ENCODE data around the gene GRM4. TPM values are rescaled to one million over a fixed set of nuclear protein-coding genes. Genes with fewer than 3 reads are reported as not detected.
A peak's percentile ranks its signal among the peaks of the same experiment; 100 is the strongest.

The GRM4 gene
- total RNA-seq, 1 experiment from 2014 or later: 5.6 TPM

DNA sequence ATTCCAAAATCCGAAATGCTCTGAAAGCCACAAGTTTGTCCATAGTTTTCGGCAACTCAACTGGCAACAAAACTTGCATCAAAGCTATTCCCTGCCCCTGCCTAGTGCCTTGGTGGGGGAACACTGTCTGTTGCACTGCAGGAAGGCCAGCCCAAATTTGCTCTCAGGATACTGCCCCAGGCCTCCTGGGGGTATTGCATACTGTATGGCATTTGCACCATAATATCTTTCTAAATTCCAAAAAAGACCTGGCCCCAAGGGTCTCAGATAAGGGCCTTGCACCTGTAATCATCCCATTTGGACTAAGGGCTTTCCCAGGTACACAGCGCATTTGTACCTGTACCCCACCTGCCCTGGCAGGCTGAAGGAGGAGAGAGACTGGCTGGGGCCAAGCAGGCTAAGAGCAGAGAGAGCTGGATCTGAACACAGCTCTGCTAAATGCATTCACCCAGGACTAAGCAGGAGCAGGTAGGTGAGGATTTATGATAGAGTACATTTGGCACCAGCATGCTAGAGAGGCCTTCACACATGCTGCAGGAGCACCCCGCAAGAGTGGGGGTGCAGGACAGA lies 4.0 kb upstream of the GRM4 start:
- no peaks in the 10 kb centered on the region; a peak in 1 of 5 replicates for H3K9me3 Mint-ChIP-seq
- no CpG with 5 or more reads among the region's 4 CpGs for whole genome bisulfite sequencing (ENCODE audit: extremely low coverage, insufficient read length, low lambda C conversion rate)

More for the DNA sequence above, 4.0 kb upstream of the GRM4 start:
- Histone ChIP-seq H2BK120ac (ENCODE audit: low read depth, low read length, poor library complexity, severe bottlenecking) (no peak overlapping the region), H4K8ac (replicated peaks; ENCODE audit: insufficient read length, low read depth, low read length) (no peak overlapping the region), H4K20me1 (ENCODE audit: control insufficient read depth, insufficient read depth, insufficient read length) (no peaks in the 10 kb centered on the region), H2BK5ac (ENCODE audit: insufficient read length, low read length) (no peak overlapping the region), H2BK12ac (ENCODE audit: insufficient read length, low read depth, low read length) (no peak overlapping the region), H3K56ac (ENCODE audit: insufficient read length, low read depth, low read length) (no peak overlapping the region), H3K27me3 (ENCODE audit: insufficient read depth, low read length) (peaks cover 15% of the 10 kb centered on the region; the same call in 1 of the 2 replicates), H3K4me2 (ENCODE audit: insufficient read depth, insufficient read length, low read length) (no peak overlapping the region), H3T11ph (ENCODE audit: low read length) (no peak overlapping the region), H3K4me1 (ENCODE audit: insufficient read depth, low read length) (peaks cover 16% of the 10 kb centered on the region), H3K23ac (ENCODE audit: insufficient read length, low read depth, low read length) (no peak overlapping the region), H3K79me2 (ENCODE audit: insufficient read depth, low read length) (no peaks in the 10 kb centered on the region), H3K18ac (ENCODE audit: insufficient read length, low read depth, low read length) (no peak overlapping the region), H2AFZ (ENCODE audit: low read length) (no peak overlapping the region), H3K9ac (ENCODE audit: extremely low read depth, insufficient read length, low read length) (no peak overlapping the region), H2BK20ac (ENCODE audit: low read depth, low read length, poor library complexity, severe bottlenecking) (no peak overlapping the region), H3K9me3 (ENCODE audit: control insufficient read depth, low read depth, low read length) (no peaks in the 10 kb centered on the region), H3K23me2 (ENCODE audit: insufficient read length, low read depth, low read length, poor library complexity, severe bottlenecking) (peaks cover 10% of the 10 kb centered on the region), H3K14ac (ENCODE audit: insufficient read depth, low read length) (no peak overlapping the region), H2AK5ac (ENCODE audit: insufficient read length, low read length) (no peak overlapping the region), H3K4ac (ENCODE audit: low read depth, low read length) (no peak overlapping the region), H2BK15ac (ENCODE audit: low read depth, low read length) (no peak overlapping the region), H4K5ac (ENCODE audit: insufficient read length, low read depth, low read length) (no peak overlapping the region), H3K27ac (ENCODE audit: insufficient read length, low read depth, low read length) (no peak overlapping the region), H4K91ac (ENCODE audit: insufficient read length, low read depth, low read length) (no peak overlapping the region), H3K79me1 (ENCODE audit: insufficient read depth, low read depth, low read length, poor library complexity, severe bottlenecking) (no peaks in the 10 kb centered on the region)
- DNase-seq: peak; percentile 31
- TF ChIP-seq, protein P1, sequence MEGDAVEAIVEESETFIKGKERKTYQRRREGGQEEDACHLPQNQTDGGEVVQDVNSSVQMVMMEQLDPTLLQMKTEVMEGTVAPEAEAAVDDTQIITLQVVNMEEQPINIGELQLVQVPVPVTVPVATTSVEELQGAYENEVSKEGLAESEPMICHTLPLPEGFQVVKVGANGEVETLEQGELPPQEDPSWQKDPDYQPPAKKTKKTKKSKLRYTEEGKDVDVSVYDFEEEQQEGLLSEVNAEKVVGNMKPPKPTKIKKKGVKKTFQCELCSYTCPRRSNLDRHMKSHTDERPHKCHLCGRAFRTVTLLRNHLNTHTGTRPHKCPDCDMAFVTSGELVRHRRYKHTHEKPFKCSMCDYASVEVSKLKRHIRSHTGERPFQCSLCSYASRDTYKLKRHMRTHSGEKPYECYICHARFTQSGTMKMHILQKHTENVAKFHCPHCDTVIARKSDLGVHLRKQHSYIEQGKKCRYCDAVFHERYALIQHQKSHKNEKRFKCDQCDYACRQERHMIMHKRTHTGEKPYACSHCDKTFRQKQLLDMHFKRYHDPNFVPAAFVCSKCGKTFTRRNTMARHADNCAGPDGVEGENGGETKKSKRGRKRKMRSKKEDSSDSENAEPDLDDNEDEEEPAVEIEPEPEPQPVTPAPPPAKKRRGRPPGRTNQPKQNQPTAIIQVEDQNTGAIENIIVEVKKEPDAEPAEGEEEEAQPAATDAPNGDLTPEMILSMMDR (conservative IDR thresholded peaks at IDR 0.05): no peak
- H3K27me3 Mint-ChIP-seq (ENCODE audit: low read depth): peaks cover 92% of the 10 kb centered on the region
- H3K27ac Mint-ChIP-seq: peak overlapping the region in 1 of 3 experiments; percentile 16; a peak in 1 of 7 replicates
- no peaks in the 10 kb centered on the region; a peak in 1 of 7 replicates for H3K36me3 Mint-ChIP-seq (ENCODE audit: insufficient read depth in 1 of 3, low read depth in 3 of 3)
- peaks cover 42 to 57% of the 10 kb centered on the region in 2 experiments for H3K4me1 Mint-ChIP-seq
- H3K4me3 Mint-ChIP-seq: peak overlapping the region in 1 of 2 experiments; percentile 51; a peak in 2 of 5 replicates

Measured in H9 (cell line).